Measurements from ENCODE around the gene SRSF2.

SRSF2 gene

DNA sequence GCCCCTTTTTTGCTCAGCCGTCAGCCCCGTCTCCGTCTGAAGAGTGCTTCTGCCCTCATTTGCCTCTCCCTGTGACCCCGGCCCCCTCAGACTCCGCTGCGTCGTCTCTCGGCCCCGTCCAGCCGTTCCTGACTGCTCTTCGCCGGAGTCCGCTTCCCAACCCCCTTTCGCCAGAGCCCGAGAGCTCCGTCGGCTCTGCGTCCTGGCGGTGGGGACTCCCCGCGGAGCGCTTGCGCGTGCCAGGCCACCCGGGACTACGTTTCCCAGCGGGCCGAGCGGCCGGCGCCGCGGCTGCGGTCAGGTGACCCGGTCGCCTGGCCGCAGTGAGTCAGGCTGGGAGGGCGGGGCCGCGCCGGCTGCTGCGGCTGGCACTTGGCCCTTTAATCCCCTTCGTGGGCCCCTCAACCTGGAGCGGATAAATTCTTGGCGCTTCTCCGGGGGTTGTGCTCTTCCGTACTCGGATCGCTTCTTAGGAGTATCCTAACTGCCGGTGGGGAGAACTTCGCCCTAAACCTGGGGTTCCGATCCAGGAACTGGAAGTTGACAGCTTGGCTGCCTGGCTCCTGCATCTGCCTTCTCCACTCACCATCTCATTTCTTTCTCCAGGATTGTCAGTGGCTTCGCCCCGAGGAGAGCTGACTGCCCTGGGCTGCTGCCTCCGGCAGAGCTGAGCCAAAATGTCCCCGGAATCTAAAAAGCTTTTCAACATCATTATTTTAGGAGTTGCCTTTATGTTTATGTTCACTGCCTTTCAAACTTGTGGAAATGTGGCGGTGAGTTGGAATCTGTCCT is 741 bp upstream of the SRSF2 start, which contains the start of gene MFSD11:
TSS of gene MFSD11 (plus strand) at position 444 of the 792 bp plus-strand sequence. CDS start at position 678, 234 bp downstream.
- peak within 1 kb of the TSS; percentile 97 for H3K4me3 ChIP-seq (ENCODE audit: low read depth, low read length)
- no peak for TF ChIP-seq CTCF (IDR thresholded peaks at IDR 0.05; ENCODE audit: control insufficient read depth, extremely low read depth, insufficient read depth)
- DNase-seq (ENCODE audit: low read depth) = peak; percentile 77

GRCh38 chr17:76736349-76737081 is 616 bp downstream of the SRSF2 start:
- peak overlapping the region; percentile 97 for H3K4me3 ChIP-seq (ENCODE audit: low read depth, low read length)
- peak; percentile 45 for DNase-seq (ENCODE audit: low read depth)
- peak; percentile 25; the same call in 1 of the 2 replicates for TF ChIP-seq CTCF (IDR thresholded peaks at IDR 0.05; ENCODE audit: control insufficient read depth, extremely low read depth, insufficient read depth)

- peak overlapping the region; percentile 97 for H3K4me3 ChIP-seq (ENCODE audit: low read depth, low read length)
- no peak for TF ChIP-seq CTCF (IDR thresholded peaks at IDR 0.05; ENCODE audit: control insufficient read depth, extremely low read depth, insufficient read depth)
- DNase-seq (ENCODE audit: low read depth) = no peak
These were observed 1.4 kb downstream of the SRSF2 start for GRCh38 chr17:76735586-76736348.

- TF ChIP-seq CTCF (IDR thresholded peaks at IDR 0.05; ENCODE audit: control insufficient read depth, extremely low read depth, insufficient read depth) = no peak
- H3K4me3 ChIP-seq (ENCODE audit: low read depth, low read length) = peak overlapping the region; percentile 97
- DNase-seq (ENCODE audit: low read depth) = no peak
These were observed 2.1 kb downstream of the SRSF2 start for GRCh38 chr17:76735006-76735405.

DNA sequence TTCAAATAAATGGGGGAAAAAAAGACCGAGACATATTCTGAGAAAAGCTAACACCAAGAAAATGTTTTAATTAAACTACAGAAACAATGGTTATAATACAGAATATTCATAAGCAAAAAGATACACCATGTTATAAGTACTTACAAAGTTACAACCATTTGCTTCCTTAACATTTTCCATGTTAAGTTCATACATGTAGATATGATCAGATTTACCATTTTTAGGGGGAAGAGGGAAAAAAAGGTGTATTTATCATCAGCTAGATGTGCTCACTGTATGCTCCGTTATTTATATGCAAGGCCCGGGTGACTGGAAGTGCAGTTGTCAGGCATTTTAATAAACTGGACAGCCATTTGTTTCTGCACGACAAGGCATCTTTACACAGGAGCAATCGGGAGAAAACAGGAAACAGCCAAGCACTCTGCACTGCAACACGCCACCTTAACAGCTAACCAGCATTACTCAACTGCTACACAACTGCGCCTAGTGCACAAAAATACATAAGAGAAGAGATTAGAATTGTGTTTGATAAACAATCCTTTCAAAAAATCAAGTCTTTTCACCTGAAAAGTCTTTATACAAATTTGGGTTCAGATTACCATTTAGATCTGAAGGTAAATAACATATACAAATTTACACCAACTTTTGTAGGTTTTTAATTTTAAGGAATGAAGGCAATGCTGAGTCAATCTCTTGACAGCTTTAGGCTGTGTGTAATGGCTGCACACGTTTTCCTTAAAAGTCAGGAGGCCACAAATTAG is 2.9 kb downstream of the SRSF2 start:
- DNase-seq (ENCODE audit: low read depth) = no peak
- no peak for TF ChIP-seq CTCF (IDR thresholded peaks at IDR 0.05; ENCODE audit: control insufficient read depth, extremely low read depth, insufficient read depth)
- H3K4me3 ChIP-seq (ENCODE audit: low read depth, low read length) = peak overlapping the region; percentile 97

DNA sequence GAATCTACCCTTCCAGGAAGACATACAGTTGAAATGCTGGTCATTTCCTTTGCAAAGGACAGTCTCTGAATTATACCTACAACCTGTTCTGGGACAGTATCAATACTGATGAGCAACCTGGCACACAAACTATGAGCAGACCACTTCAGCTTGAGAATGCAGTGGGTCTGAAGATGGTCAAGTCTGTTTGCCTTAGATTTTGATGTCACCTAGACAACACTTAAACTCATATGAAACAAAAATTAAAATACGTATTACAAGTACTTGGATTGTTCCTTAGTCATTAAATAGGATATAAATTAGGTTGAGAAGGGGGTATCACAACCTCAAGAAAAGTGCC is 3.5 kb downstream of the SRSF2 start:
- TF ChIP-seq CTCF (IDR thresholded peaks at IDR 0.05; ENCODE audit: control insufficient read depth, extremely low read depth, insufficient read depth) = no peak
- no peak overlapping the region for H3K4me3 ChIP-seq (ENCODE audit: low read depth, low read length)

More for the DNA sequence above, 3.5 kb downstream of the SRSF2 start:
- DNase-seq (ENCODE audit: low read depth) = no peak
